SK-N-SH treated with all-trans-retinoic acid at 6 μM for 48 hours (cell line): ENCODE measurements around the gene EID1.

Experiments used
- ATAC-seq: fragments of 200-7000 bp; cut with Tn5 transposase; 3 replicates; pipeline ENCODE4 v1.9.1; 2020; ENCODE audit warnings: mild to moderate bottlenecking, moderate library complexity
- ARNTL ChIP-seq: fragments of 450-650 bp; formaldehyde crosslinking; IDR thresholded peaks from 2 replicates; pipeline ENCODE4 v1.5.0; 2020; ENCODE audit warnings: low read depth, mild to moderate bottlenecking, moderate library complexity, borderline replicate concordance
- BACH2 ChIP-seq: fragments of 250-450 bp; sonication (Bioruptor Pico); IDR thresholded peaks from 2 replicates; pipeline ENCODE4 v1.9.0; 2021; ENCODE audit warnings: mild to moderate bottlenecking, borderline replicate concordance
- CREB5 ChIP-seq: fragments of 250-450 bp; sonication (Bioruptor Pico); IDR thresholded peaks from 2 replicates; pipeline ENCODE4 v1.5.1; 2020; ENCODE audit warnings: low read depth, mild to moderate bottlenecking, moderate library complexity
- CSDC2 ChIP-seq: fragments of 250-450 bp; sonication (Bioruptor Pico); IDR thresholded peaks from 2 replicates; pipeline ENCODE4 v1.5.0; 2020; ENCODE audit warnings: mild to moderate bottlenecking, moderate library complexity
- ESRRG ChIP-seq: fragments of 250-450 bp; sonication (Bioruptor Pico); IDR thresholded peaks from 2 replicates; pipeline ENCODE4 v1.6.1; 2021; ENCODE audit warnings: mild to moderate bottlenecking
- GLIS3 ChIP-seq: fragments of 250-450 bp; sonication (Bioruptor Pico); IDR thresholded peaks from 2 replicates; pipeline ENCODE4 v1.5.0; 2020; ENCODE audit warnings: mild to moderate bottlenecking, moderate library complexity
- ISL1 ChIP-seq: fragments of 250-450 bp; sonication (Bioruptor Pico); IDR thresholded peaks from 2 replicates; pipeline ENCODE4 v2.1.2; 2022; ENCODE audit warnings: mild to moderate bottlenecking, moderate library complexity
- OSR1 ChIP-seq: fragments of 250-450 bp; sonication (Bioruptor Pico); IDR thresholded peaks from 2 replicates; pipeline ENCODE4 v1.8.0; 2022; ENCODE audit warnings: moderate library complexity, mild to moderate bottlenecking, inconsistent platforms
- PATZ1 ChIP-seq: fragments of 250-450 bp; sonication (Bioruptor Pico); IDR thresholded peaks from 2 replicates; pipeline ENCODE4 v1.8.0; 2020; ENCODE audit warnings: mild to moderate bottlenecking, moderate library complexity, borderline replicate concordance
- POU6F1 ChIP-seq: fragments of 250-450 bp; sonication (Bioruptor Pico); IDR thresholded peaks from 2 replicates; pipeline ENCODE4 v1.8.0; 2021; ENCODE audit warnings: low read depth, mild to moderate bottlenecking, moderate library complexity, borderline replicate concordance
- PPARA ChIP-seq: fragments of 250-450 bp; sonication (Bioruptor Pico); IDR thresholded peaks from 2 replicates; pipeline ENCODE4 v1.5.0; 2020; ENCODE audit warnings: mild to moderate bottlenecking, borderline replicate concordance
- RARB ChIP-seq: fragments of 250-450 bp; sonication (Bioruptor Pico); IDR thresholded peaks from 2 replicates; pipeline ENCODE4 v1.8.0; 2021; ENCODE audit warnings: mild to moderate bottlenecking, moderate library complexity
- SNAI2 ChIP-seq: fragments of 250-450 bp; sonication (Bioruptor Pico); IDR thresholded peaks from 2 replicates; pipeline ENCODE4 v1.5.0; 2020; ENCODE audit warnings: mild to moderate bottlenecking, moderate library complexity
- TCF4 ChIP-seq: fragments of 250-450 bp; sonication (Bioruptor Pico); IDR thresholded peaks from 2 replicates; pipeline ENCODE4 v1.8.0; 2021; ENCODE audit warnings: mild to moderate bottlenecking, moderate library complexity, borderline replicate concordance
- TOX ChIP-seq: fragments of 250-450 bp; sonication (Bioruptor Pico); IDR thresholded peaks from 2 replicates; pipeline ENCODE4 v1.8.0; 2021; ENCODE audit warnings: mild to moderate bottlenecking, moderate library complexity, borderline replicate concordance
- ZC3H10 ChIP-seq: fragments of 250-450 bp; sonication (Bioruptor Pico); IDR thresholded peaks from 2 replicates; pipeline ENCODE4 v1.5.1; 2021; ENCODE audit warnings: mild to moderate bottlenecking, moderate library complexity
- ZFP3 ChIP-seq: fragments of 250-450 bp; sonication (Bioruptor Pico); IDR thresholded peaks from 2 replicates; pipeline ENCODE4 v1.5.0; 2020; ENCODE audit warnings: mild to moderate bottlenecking, moderate library complexity
- ZFP30 ChIP-seq: fragments of 450-650 bp; formaldehyde crosslinking; IDR thresholded peaks from 2 replicates; pipeline ENCODE4 v1.5.0; 2022; ENCODE audit warnings: mild to moderate bottlenecking, moderate library complexity
- ZNF565 ChIP-seq: fragments of 450-650 bp; formaldehyde crosslinking; conservative IDR thresholded peaks from 2 replicates; pipeline ENCODE4 v1.5.0; 2020; ENCODE audit warnings: low read depth, mild to moderate bottlenecking, moderate library complexity
- ZNF70 ChIP-seq: fragments of 450-650 bp; formaldehyde crosslinking; IDR thresholded peaks from 2 replicates; pipeline ENCODE4 v1.5.0; 2020; ENCODE audit warnings: mild to moderate bottlenecking, moderate library complexity
- ZNF8 ChIP-seq: fragments of 450-650 bp; formaldehyde crosslinking; IDR thresholded peaks from 2 replicates; pipeline ENCODE4 v1.5.0; 2020; ENCODE audit warnings: mild to moderate bottlenecking, moderate library complexity
- TF ChIP-seq, protein P1 (sequence below): fragments of 250-450 bp; sonication (Bioruptor Pico); IDR thresholded peaks from 2 replicates; pipeline ENCODE4 v1.5.1; 2021; ENCODE audit warnings: mild to moderate bottlenecking, moderate library complexity

Gene EID1

DNA sequence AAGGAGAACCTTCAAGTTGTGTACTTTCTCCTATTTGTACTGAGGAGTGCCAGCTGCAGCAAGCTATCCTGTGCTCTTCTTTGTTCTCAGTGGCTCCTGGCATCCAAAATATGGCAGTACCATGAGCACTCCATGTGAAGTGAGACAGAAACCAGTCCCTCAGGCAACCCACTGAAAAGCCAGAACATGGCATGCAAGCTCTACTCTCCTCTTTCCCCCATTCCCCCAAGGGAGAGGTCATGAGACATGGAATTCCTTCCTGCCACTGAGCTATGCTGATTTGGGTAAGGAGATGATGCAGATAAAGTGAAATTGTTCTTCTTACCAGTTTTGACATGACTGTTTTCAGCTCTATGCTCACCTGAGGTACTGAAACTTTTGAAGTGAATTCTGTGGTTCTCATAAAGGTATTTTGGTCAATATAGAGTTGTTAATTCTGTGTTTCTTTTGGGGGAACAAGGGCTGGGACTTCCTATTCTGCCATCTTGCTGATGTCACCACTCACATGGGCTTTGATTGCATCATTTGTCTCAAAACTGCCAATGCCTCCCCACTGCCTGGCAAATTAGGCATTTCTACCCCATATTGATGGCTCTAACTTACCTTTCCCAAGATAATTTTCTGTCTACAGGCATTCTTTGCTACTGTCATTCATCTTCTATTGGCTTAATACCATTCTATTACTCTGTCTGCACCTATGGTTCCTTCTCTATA, 44.3 kb upstream of the EID1 start:
- no peak for ATAC-seq
- TF ChIP-seq TOX (CRISPR knock-in tag) = no peak
- TF ChIP-seq CSDC2 (CRISPR knock-in tag) = no peak
- TF ChIP-seq PATZ1 (CRISPR knock-in tag) = no peak
- TF ChIP-seq ZNF565 = no peak
- TF ChIP-seq ISL1 (CRISPR knock-in tag) = no peak
- TF ChIP-seq BACH2 (CRISPR knock-in tag) = no peak
- no peak for TF ChIP-seq RARB
- no peak for TF ChIP-seq ARNTL
- no peak for TF ChIP-seq ZNF8 (CRISPR knock-in tag)
- no peak for TF ChIP-seq GLIS3 (CRISPR knock-in tag)
- no peak for TF ChIP-seq ZNF70
- TF ChIP-seq POU6F1 (CRISPR knock-in tag) = no peak
- TF ChIP-seq PPARA (CRISPR knock-in tag) = no peak
- TF ChIP-seq SNAI2 = no peak
- TF ChIP-seq ZFP3 (CRISPR knock-in tag) = no peak
- no peak for TF ChIP-seq CREB5 (CRISPR knock-in tag)

GRCh38 chr15:48834756-48835155, 43.2 kb upstream of the EID1 start:
- TF ChIP-seq PPARA (CRISPR knock-in tag) (no peak), TCF4 (CRISPR knock-in tag) (no peak), CSDC2 (CRISPR knock-in tag) (no peak), PATZ1 (CRISPR knock-in tag) (no peak), OSR1 (CRISPR knock-in tag) (no peak), TOX (CRISPR knock-in tag) (no peak), RARB (no peak), BACH2 (CRISPR knock-in tag) (no peak), ARNTL (no peak), ZFP30 (CRISPR knock-in tag) (no peak), GLIS3 (CRISPR knock-in tag) (no peak), ZNF70 (no peak), CREB5 (CRISPR knock-in tag) (no peak), ZC3H10 (no peak)
- TF ChIP-seq, all 23 proteins: peak for 0

GRCh38 chr15:48842501-48842900, 35.4 kb upstream of the EID1 start:
- no peak for ATAC-seq
- TF ChIP-seq ARNTL (no peak), CSDC2 (CRISPR knock-in tag) (no peak), ZNF70 (no peak), ZFP3 (CRISPR knock-in tag) (no peak), BACH2 (CRISPR knock-in tag) (no peak), ISL1 (CRISPR knock-in tag) (no peak), OSR1 (CRISPR knock-in tag) (no peak), PPARA (CRISPR knock-in tag) (no peak), ZC3H10 (no peak), ZFP30 (CRISPR knock-in tag) (no peak), ZNF8 (CRISPR knock-in tag) (no peak), GLIS3 (CRISPR knock-in tag) (no peak), CREB5 (CRISPR knock-in tag) (no peak), ESRRG (CRISPR knock-in tag) (no peak), PATZ1 (CRISPR knock-in tag) (no peak), ZNF565 (no peak)
- TF ChIP-seq, protein P1, sequence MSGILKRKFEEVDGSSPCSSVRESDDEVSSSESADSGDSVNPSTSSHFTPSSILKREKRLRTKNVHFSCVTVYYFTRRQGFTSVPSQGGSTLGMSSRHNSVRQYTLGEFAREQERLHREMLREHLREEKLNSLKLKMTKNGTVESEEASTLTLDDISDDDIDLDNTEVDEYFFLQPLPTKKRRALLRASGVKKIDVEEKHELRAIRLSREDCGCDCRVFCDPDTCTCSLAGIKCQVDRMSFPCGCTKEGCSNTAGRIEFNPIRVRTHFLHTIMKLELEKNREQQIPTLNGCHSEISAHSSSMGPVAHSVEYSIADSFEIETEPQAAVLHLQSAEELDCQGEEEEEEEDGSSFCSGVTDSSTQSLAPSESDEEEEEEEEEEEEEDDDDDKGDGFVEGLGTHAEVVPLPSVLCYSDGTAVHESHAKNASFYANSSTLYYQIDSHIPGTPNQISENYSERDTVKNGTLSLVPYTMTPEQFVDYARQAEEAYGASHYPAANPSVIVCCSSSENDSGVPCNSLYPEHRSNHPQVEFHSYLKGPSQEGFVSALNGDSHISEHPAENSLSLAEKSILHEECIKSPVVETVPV (CRISPR knock-in tag) = no peak

More at GRCh38 chr15:48834756-48835155, 43.2 kb upstream of the EID1 start:
- ATAC-seq = no peak
